ENCODE data around the gene NOP9.

The NOP9 gene

GRCh38 chr14:24270537-24271133, 29.0 kb upstream of the NOP9 start:
- H3K4me3 ChIP-seq (ENCODE audit: low read depth, low read length) = peak overlapping the region; percentile 92
- TF ChIP-seq CTCF (IDR thresholded peaks at IDR 0.05; ENCODE audit: low read depth, low read length) = no peak

- TF ChIP-seq CTCF (IDR thresholded peaks at IDR 0.05; ENCODE audit: low read depth, low read length) = peak; percentile 59
- H3K4me3 ChIP-seq (ENCODE audit: low read depth, low read length) = peak within 1 kb of the TSS; percentile 92
These were observed 28.4 kb upstream of the NOP9 start, which contains the start of gene RABGGTA for GRCh38 chr14:24271134-24271833. Gene RABGGTA (minus strand): TSS chr14:24271597. CDS start chr14:24271115, 482 bp downstream.

- peak overlapping the region; percentile 92 for H3K4me3 ChIP-seq (ENCODE audit: low read depth, low read length)
- TF ChIP-seq CTCF (IDR thresholded peaks at IDR 0.05; ENCODE audit: low read depth, low read length) = no peak
These were observed 27.8 kb upstream of the NOP9 start for GRCh38 chr14:24271834-24272263.

GRCh38 chr14:24272467-24272866, 27.2 kb upstream of the NOP9 start:
- H3K4me3 ChIP-seq (ENCODE audit: low read depth, low read length) = no peak overlapping the region
- no peak for TF ChIP-seq CTCF (IDR thresholded peaks at IDR 0.05; ENCODE audit: low read depth, low read length)

- no peak overlapping the region for H3K4me3 ChIP-seq (ENCODE audit: low read depth, low read length)
These were observed 26.1 kb upstream of the NOP9 start for GRCh38 chr14:24273422-24273998.

GRCh38 chr14:24274101-24274543, 25.5 kb upstream of the NOP9 start:
- no peak for TF ChIP-seq CTCF (IDR thresholded peaks at IDR 0.05; ENCODE audit: low read depth, low read length)
- no peak overlapping the region for H3K4me3 ChIP-seq (ENCODE audit: low read depth, low read length)

More at GRCh38 chr14:24273422-24273998, 26.1 kb upstream of the NOP9 start:
- no peak for TF ChIP-seq CTCF (IDR thresholded peaks at IDR 0.05; ENCODE audit: low read depth, low read length)

- H3K4me3 ChIP-seq (ENCODE audit: low read depth, low read length) = no peak overlapping the region
- no peak for TF ChIP-seq CTCF (IDR thresholded peaks at IDR 0.05; ENCODE audit: low read depth, low read length)
These were observed 22.6 kb upstream of the NOP9 start for GRCh38 chr14:24277071-24277470.

Measured in WI38 (cell line).